Activated T-cell treated with anti-CD3 and anti-CD28 coated beads, Interleukin-2, amount 50 U/mL, for 24 hours (primary cell): Measurements from ENCODE around the gene STX4.

Experiments
- DNase-seq: peaks from one replicate; pipeline ENCODE4 v3.0.0-alpha.2; 2020
- H3K27ac Mint-ChIP-seq: 2 replicates; pipeline ENCODE4 v1.8.0; 2020; ENCODE audit warnings: mild to moderate bottlenecking, mixed read lengths
- H3K27me3 Mint-ChIP-seq: 2 replicates; pipeline ENCODE4 v1.8.0; 2020; ENCODE audit warnings: mixed read lengths
- H3K36me3 Mint-ChIP-seq: 2 replicates; pipeline ENCODE4 v1.8.0; 2020; ENCODE audit warnings: low read depth, mixed read lengths
- H3K4me1 Mint-ChIP-seq: 2 replicates; pipeline ENCODE4 v1.8.0; 2020; ENCODE audit warnings: low read depth, mixed read lengths
- H3K4me3 Mint-ChIP-seq: 2 replicates; pipeline ENCODE4 v1.8.0; 2020; ENCODE audit warnings: mild to moderate bottlenecking, moderate library complexity, mixed read lengths
- H3K9me3 Mint-ChIP-seq: 2 replicates; pipeline ENCODE4 v1.8.0; 2020; ENCODE audit warnings: mixed read lengths

The STX4 gene

DNA sequence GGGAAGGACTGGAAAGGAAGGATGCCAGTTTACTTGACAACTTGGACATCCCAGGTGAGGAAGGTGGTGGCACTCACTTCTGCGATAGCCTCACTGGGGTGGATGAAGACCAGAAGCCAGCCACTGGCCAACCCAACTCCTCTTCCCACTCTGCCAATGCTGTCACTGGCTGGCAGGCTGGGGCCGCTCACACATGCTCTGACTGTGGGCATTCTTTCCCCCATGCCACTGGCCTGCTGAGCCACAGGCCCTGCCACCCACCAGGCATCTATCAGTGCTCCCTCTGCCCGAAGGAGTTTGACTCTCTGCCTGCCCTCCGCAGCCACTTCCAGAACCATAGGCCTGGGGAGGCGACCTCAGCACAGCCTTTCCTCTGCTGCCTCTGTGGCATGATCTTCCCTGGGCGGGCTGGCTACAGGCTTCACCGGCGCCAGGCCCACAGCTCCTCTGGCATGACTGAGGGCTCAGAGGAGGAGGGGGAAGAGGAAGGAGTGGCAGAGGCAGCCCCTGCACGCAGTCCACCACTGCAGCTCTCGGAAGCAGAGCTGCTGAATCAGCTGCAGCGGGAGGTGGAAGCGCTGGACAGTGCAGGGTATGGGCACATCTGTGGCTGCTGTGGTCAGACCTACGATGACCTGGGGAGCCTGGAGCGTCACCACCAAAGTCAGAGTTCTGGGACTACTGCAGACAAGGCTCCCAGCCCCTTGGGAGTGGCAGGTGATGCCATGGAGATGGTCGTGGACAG, 45.4 kb downstream of the STX4 start:
- H3K27me3 Mint-ChIP-seq = no peaks in the 10 kb centered on the region
- H3K27ac Mint-ChIP-seq = peak overlapping the region; percentile 22
- DNase-seq = no peak
- H3K4me1 Mint-ChIP-seq = peaks cover 53% of the 10 kb centered on the region
- H3K9me3 Mint-ChIP-seq = no peaks in the 10 kb centered on the region
- H3K36me3 Mint-ChIP-seq = peaks cover 88% of the 10 kb centered on the region
- H3K4me3 Mint-ChIP-seq = no peak overlapping the region

DNA sequence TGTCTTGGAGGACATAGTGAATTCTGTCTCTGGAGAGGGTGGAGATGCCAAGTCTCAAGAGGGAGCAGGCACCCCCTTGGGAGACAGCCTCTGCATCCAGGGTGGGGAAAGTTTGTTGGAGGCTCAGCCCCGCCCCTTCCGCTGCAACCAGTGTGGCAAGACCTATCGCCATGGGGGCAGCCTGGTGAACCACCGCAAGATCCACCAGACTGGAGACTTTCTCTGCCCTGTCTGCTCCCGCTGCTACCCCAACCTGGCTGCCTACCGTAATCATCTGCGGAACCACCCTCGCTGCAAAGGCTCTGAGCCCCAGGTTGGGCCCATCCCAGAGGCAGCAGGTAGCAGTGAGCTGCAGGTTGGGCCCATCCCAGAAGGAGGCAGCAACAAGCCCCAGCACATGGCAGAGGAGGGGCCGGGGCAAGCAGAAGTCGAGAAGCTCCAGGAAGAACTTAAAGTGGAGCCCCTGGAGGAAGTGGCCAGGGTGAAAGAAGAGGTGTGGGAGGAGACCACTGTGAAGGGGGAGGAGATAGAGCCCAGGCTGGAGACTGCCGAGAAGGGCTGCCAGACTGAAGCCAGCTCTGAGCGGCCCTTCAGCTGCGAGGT, 46.1 kb downstream of the STX4 start:
- Mint-ChIP-seq H3K4me3 (no peak overlapping the region), H3K36me3 (peaks cover 90% of the 10 kb centered on the region)

DNA sequence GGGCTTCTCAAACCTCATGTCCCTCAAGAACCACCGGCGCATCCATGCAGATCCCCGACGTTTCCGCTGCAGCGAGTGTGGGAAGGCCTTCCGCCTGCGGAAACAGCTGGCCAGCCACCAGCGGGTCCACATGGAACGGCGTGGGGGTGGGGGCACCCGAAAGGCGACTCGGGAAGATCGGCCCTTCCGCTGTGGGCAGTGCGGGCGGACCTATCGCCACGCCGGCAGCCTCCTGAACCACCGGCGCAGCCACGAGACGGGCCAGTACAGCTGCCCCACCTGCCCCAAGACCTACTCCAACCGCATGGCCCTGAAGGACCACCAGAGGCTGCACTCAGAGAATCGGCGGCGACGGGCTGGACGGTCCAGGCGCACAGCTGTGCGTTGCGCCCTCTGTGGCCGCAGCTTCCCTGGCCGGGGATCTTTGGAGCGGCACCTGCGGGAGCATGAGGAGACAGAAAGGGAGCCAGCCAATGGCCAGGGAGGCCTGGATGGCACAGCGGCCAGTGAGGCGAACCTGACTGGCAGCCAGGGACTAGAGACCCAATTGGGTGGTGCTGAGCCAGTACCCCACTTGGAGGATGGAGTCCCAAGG, 46.8 kb downstream of the STX4 start:
- DNase-seq = no peak
- Mint-ChIP-seq H3K27ac (peak overlapping the region; percentile 47), H3K4me1 (peaks cover 46% of the 10 kb centered on the region), H3K27me3 (no peaks in the 10 kb centered on the region), H3K4me3 (no peak overlapping the region), H3K9me3 (no peaks in the 10 kb centered on the region), H3K36me3 (peaks cover 85% of the 10 kb centered on the region)

More for the DNA sequence above, 46.1 kb downstream of the STX4 start:
- no peaks in the 10 kb centered on the region for H3K9me3 Mint-ChIP-seq
- H3K4me1 Mint-ChIP-seq = peaks cover 53% of the 10 kb centered on the region
- no peak for DNase-seq
- no peaks in the 10 kb centered on the region for H3K27me3 Mint-ChIP-seq
- H3K27ac Mint-ChIP-seq = peak overlapping the region; percentile 53

DNA sequence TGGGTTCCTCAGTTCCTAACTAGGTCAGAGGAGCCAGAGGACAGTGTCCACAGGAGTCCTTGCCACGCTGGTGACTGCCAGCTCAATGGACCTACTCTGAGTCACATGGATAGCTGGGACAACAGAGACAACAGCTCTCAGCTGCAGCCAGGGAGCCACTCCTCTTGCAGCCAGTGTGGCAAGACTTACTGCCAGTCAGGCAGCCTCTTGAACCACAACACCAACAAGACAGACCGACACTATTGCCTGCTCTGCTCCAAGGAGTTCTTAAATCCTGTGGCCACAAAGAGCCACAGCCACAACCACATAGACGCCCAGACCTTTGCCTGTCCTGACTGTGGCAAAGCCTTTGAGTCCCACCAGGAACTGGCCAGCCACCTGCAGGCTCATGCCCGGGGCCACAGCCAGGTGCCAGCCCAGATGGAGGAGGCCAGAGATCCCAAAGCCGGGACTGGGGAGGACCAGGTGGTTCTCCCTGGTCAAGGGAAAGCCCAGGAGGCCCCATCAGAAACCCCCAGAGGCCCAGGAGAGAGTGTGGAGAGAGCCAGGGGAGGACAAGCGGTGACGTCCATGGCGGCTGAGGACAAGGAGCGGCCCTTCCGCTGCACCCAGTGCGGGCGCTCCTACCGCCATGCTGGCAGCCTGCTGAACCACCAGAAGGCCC, 47.5 kb downstream of the STX4 start:
- Mint-ChIP-seq H3K36me3 (peaks cover 91% of the 10 kb centered on the region), H3K4me3 (no peak overlapping the region), H3K4me1 (peaks cover 40% of the 10 kb centered on the region), H3K9me3 (no peaks in the 10 kb centered on the region), H3K27ac (peak overlapping the region; percentile 77), H3K27me3 (no peaks in the 10 kb centered on the region)
- no peak for DNase-seq

DNA sequence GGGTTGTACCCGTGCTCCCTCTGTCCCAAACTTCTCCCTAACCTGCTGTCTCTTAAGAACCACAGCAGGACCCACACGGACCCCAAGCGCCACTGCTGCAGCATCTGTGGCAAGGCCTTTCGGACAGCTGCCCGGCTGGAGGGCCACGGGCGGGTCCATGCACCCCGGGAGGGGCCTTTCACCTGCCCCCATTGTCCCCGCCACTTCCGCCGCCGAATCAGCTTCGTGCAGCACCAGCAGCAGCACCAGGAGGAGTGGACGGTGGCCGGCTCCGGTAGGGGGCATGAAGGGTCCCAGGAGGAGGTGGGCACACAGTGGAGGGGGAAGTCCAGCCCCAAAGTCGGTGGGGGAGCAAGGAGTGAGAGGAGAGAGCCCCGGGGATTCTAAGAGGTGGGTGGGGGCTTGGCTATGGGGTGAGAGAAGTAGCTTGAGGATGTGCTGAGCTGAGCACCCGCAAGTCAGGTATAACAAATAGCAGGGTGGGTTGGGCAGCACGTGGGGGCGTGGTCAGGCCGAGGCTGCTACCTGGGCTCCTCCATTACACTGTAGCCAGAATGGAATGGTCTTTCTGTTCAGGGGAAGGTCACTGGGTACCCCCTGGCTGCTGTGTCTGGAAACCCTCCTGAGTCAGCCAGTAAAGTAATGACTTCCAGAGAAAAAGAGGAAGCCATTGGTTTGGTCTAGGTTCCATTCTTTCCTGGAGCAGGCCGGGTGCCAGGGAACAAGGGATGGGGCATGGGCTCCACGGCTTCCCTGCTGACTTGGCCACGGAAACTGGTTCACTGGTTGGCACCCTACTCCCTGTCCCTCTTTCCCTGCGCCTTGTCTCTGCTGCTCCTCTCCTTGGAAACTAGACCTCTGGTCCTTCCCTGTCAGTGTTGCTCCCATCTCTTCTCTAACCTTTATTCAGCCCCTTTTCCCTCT, 48.3 kb downstream of the STX4 start:
- DNase-seq = no peak
- Mint-ChIP-seq H3K4me3 (no peak overlapping the region), H3K27ac (peak overlapping the region; percentile 67)

DNA sequence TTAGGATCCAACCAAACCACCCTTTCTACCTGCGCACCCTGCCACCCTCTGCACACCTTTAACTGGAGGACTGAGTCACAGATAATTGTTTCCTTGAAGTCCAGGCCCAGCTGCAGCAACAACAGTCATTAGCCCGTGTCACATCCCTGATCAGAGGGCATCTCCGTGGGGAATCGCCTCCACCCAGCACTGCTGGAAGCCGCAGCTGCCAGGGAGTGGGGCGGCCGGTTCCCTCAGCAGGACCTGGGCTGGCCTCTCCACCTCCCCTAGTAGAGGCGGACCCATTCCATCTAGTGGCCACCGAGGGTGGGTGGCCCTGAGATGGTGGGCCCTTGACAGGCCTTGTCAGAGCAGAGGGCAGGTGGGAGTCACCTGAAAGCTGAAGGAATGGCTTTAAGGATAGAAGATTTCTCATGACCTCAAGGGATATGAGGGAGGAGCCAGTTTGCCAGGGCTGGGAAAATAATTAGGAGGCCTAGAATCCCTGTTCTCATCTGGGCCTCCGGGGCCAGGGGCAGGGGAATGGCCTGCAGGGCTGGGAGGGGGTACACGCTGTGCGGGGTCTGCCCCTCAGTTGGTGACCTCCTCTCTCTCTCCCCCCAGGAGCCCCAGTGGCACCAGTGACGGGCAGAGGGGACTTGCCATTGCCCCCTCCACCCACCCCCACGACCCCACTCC, 49.1 kb downstream of the STX4 start:
- H3K4me3 Mint-ChIP-seq = no peak overlapping the region
- peak overlapping the region; percentile 67 for H3K27ac Mint-ChIP-seq
- H3K9me3 Mint-ChIP-seq = no peaks in the 10 kb centered on the region
- DNase-seq = no peak
- H3K27me3 Mint-ChIP-seq = no peaks in the 10 kb centered on the region
- peaks cover 85% of the 10 kb centered on the region for H3K36me3 Mint-ChIP-seq
- H3K4me1 Mint-ChIP-seq = peaks cover 33% of the 10 kb centered on the region

More for the DNA sequence above, 48.3 kb downstream of the STX4 start:
- peaks cover 36% of the 10 kb centered on the region for H3K4me1 Mint-ChIP-seq
- H3K36me3 Mint-ChIP-seq = peaks cover 88% of the 10 kb centered on the region
- H3K9me3 Mint-ChIP-seq = no peaks in the 10 kb centered on the region
- no peaks in the 10 kb centered on the region for H3K27me3 Mint-ChIP-seq

DNA sequence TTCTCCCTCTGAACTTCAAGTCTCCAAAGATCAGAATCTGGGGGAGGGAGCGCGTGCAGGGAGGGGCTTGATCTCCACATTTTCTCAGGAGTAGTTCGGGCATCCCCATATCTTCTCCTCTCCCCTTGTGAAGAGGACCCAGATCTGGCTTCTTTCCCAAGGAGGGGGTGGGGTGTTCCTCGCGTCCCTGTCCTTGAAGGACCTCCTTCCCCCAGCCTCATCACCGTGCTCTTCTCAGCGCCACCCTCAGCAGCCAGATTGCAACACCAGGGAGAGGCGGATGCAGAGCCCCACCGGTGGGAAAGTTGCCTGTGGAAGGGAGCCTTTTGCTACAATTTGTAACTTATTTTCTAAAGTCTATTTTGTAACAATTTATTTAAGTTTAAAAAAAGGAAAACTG, 49.7 kb downstream of the STX4 start:
- Mint-ChIP-seq H3K4me3 (no peak overlapping the region), H3K27ac (peak overlapping the region; percentile 37), H3K4me1 (peaks cover 28% of the 10 kb centered on the region), H3K36me3 (peaks cover 82% of the 10 kb centered on the region), H3K27me3 (no peaks in the 10 kb centered on the region), H3K9me3 (no peaks in the 10 kb centered on the region)
- no peak for DNase-seq

DNA sequence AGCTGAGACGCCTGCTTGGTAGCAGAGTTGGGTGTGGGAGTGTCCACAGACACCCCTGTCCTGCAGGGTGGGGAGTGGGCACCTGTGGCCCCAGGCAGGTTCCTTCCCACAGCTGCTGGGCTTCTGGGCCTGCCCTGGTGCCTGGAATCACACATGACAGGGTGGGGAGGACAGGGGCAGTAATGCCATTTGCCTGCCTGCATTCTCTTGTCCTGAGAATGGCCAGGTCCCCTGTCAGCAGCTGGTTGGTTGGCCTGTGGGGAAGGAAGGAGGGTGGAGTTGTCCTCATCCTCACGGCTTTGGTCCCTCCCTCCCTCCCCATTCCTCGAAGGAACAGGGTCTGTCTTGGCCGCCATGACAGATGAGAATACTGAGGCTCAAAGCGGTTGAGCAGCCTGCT, 50.2 kb downstream of the STX4 start:
- no peaks in the 10 kb centered on the region for H3K27me3 Mint-ChIP-seq
- H3K4me3 Mint-ChIP-seq = no peak overlapping the region
- peak overlapping the region; percentile 22 for H3K27ac Mint-ChIP-seq
- H3K4me1 Mint-ChIP-seq = peaks cover 25% of the 10 kb centered on the region
- peaks cover 82% of the 10 kb centered on the region for H3K36me3 Mint-ChIP-seq
- H3K9me3 Mint-ChIP-seq = no peaks in the 10 kb centered on the region
- DNase-seq = no peak

DNA sequence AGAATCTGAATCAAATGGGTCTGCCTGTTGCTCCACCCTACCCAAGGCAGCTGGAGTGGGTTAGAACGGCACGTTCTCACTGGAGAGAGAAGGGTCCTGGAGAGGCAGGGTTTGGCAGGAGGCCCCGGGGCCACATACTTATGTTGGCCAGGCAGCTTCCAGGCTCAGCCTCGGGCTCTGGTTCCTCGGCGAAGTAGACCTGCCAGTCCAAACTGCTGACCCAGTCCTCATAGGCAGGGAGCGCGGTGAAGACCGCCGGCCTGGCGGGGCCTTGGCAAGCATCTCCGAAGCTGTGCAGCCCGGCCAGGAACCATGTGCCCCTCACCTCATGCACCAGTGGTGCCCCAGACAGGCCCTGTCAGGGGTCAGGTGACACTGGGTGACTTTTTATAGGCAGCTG, 50.6 kb downstream of the STX4 start:
- DNase-seq = no peak
- peaks cover 79% of the 10 kb centered on the region for H3K36me3 Mint-ChIP-seq
- no peak overlapping the region for H3K27ac Mint-ChIP-seq
- H3K9me3 Mint-ChIP-seq = no peaks in the 10 kb centered on the region
- H3K4me3 Mint-ChIP-seq = no peak overlapping the region
- H3K4me1 Mint-ChIP-seq = peaks cover 21% of the 10 kb centered on the region
- no peaks in the 10 kb centered on the region for H3K27me3 Mint-ChIP-seq

DNA sequence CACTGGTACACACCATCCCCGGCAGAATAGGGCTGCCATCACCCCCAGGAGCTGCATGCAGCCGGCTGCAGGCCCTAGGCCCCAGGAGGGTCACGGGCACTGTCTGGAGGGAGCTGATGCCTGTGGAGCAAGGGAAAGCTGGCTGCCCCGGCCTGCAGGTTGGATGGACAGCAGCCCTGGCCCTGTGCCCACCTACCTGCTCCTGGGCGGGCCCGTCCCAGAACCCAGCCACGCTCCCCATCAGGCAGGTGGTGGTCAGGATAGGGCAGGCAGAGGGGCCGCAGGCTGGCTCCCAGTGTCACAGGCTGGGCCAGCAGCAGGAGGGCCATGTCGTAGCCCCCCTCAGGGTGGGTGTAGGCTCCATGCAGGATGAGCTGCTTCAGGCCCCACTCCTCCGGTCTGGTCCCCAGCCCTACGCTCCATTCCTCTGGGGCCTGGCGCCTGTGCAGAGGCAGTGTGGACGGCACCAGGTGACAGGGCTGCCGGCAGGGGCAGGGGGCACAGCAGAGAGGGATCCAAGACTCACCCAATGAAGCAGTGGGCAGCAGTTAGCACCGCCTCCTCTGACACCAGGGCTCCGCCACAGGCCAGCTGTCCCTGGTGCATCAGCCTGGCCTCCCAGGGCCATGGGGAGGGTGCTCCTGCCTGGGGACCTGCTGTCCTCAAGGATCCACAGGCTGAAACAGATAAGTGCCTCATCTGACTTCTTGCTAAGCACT, 51.4 kb downstream of the STX4 start:
- Mint-ChIP-seq H3K27ac (no peak overlapping the region), H3K9me3 (no peaks in the 10 kb centered on the region), H3K27me3 (no peaks in the 10 kb centered on the region), H3K4me1 (peaks cover 14% of the 10 kb centered on the region), H3K36me3 (peaks cover 79% of the 10 kb centered on the region), H3K4me3 (no peak overlapping the region)
- DNase-seq = no peak

DNA sequence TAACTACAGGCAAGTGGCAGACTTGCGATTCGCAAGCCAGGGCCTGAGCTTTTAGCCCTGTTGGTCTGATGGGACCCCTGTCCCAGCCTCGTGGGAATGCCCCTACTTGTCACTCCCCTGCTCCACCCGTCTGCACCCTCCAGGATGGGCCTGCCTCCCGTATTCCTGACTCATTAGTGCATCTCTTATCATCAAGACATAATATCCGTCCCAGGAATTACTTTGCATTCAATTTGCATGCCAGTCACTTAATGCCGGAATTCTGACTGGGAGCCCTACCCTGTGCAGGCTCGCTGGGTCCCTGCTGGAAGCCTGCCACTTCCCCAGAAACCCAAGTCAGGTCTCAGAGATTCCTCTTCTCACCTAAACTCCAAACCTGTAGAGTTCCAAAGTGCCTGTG, 52.1 kb downstream of the STX4 start:
- Mint-ChIP-seq H3K27me3 (no peaks in the 10 kb centered on the region), H3K4me3 (no peak overlapping the region), H3K9me3 (no peaks in the 10 kb centered on the region), H3K27ac (peak overlapping the region; percentile 30), H3K36me3 (peaks cover 78% of the 10 kb centered on the region), H3K4me1 (peaks cover 13% of the 10 kb centered on the region)
- DNase-seq = no peak

DNA sequence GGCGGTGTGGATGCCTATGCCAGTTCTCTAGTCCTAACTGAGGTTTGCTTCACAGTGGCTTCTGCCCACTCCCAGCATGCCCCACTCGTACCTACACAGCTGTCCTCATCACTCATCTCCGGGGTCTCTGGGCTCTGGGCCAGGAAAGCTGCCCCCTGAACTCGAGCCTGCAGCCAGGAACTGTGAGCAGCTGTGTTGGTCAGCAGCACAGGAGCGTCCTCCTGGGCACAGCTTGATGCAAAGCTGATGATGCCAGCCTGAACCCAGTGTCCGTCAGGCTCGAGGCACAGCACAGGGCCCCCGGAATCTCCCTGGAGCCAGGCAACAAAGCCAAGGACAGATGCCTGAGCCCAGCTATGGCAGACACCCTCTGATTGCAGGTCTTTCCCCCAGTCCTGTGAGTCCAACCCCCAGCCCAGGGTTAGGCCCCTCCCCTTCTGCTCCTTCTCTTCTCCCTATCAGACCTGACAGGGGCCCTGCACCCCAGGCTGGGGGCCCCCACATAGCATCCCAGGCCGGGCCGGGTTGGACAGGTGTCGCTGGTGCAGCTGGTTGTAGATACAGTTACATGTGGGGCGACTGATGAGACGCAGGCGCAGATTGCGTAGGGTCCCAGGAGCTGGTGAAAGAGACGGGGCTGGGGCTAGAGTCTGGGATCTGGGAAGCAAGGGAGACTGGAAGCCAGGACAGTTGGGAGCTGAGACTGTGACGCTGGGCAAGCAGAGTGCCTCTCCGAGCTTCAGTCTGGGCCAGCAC, 52.7 kb downstream of the STX4 start:
- no peak for DNase-seq
- peaks cover 11% of the 10 kb centered on the region for H3K4me1 Mint-ChIP-seq
- H3K36me3 Mint-ChIP-seq = peaks cover 78% of the 10 kb centered on the region
- no peaks in the 10 kb centered on the region for H3K9me3 Mint-ChIP-seq
- H3K27ac Mint-ChIP-seq = peak overlapping the region; percentile 47
- H3K27me3 Mint-ChIP-seq = no peaks in the 10 kb centered on the region
- no peak overlapping the region for H3K4me3 Mint-ChIP-seq

DNA sequence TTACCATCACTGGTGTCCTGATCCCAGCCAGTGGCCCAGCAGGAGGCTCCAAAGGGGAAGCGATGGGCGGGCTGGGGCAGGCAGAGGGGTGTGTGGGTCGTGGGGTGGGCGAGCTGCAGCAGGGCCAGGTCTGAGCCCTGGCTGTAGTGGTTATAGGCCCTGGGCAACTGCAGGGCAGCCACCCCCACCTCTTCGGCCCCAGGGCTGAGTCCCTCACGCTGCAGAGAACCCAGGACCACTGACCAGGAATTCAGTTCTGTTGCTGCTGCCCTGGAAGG, 53.2 kb downstream of the STX4 start:
- peaks cover 12% of the 10 kb centered on the region for H3K4me1 Mint-ChIP-seq
- peaks cover 78% of the 10 kb centered on the region for H3K36me3 Mint-ChIP-seq
- DNase-seq = no peak
- H3K9me3 Mint-ChIP-seq = no peaks in the 10 kb centered on the region
- no peak overlapping the region for H3K4me3 Mint-ChIP-seq
- no peaks in the 10 kb centered on the region for H3K27me3 Mint-ChIP-seq
- peak overlapping the region; percentile 47 for H3K27ac Mint-ChIP-seq
